ENCODE results near the gene TBX4.

GRCh38 chr17:61505846-61506627, 53.8 kb downstream of the TBX4 start:
- TF ChIP-seq CTCF (IDR thresholded peaks at IDR 0.05) (no peak), EP300 (IDR thresholded peaks at IDR 0.05) (no peak)
